HepG2 (cell line): ENCODE data around the gene ZMYND10. TPM values are rescaled to one million over a fixed set of nuclear protein-coding genes. Genes with fewer than 3 reads are reported as not detected.

ENCODE experiments used
- ADNP ChIP-seq: sonication (generic); formaldehyde crosslinking; IDR thresholded peaks from 2 replicates; pipeline ENCODE4 v1.4.0; 2020; ENCODE audit warnings: missing genetic modification reagents
- AGO2 ChIP-seq: fragments of 200-400 bp; formaldehyde crosslinking; optimal IDR thresholded peaks from 2 replicates; pipeline ENCODE3; 2017; ENCODE audit warnings: mild to moderate bottlenecking, low read depth, low read length, moderate library complexity
- CBX2 ChIP-seq, 2 experiments: fragments of 200-600 bp in 1 of 2; sonication (generic); formaldehyde crosslinking in 1 of 2; IDR thresholded peaks; 2 replicates each; pipeline versions ENCODE4 v1.7.0 to v1.8.1; 2018 to 2022; ENCODE audit warnings: low read depth in 2 of 2, low read length in 1 of 2, mild to moderate bottlenecking in 1 of 2, missing genetic modification reagents in 1 of 2
- FOXP1 ChIP-seq, 2 experiments: fragments of 450-650 bp in 1 of 2; IDR thresholded peaks; 2 replicates each; pipeline ENCODE4 v1.6.1; 2017 to 2018; ENCODE audit warnings: antibody characterized with exemption in 1 of 2
- IKZF4 ChIP-seq: sonication (generic); formaldehyde crosslinking; IDR thresholded peaks from 2 replicates; pipeline ENCODE4 v1.5.1; 2020; ENCODE audit warnings: borderline replicate concordance, mild to moderate bottlenecking, low read depth, missing genetic modification reagents; ENCODE audit errors: not compliant biosample characterization
- RFX5 ChIP-seq: IDR thresholded peaks from 2 replicates; pipeline ENCODE4 v1.6.1; 2011; ENCODE audit warnings: low read depth, low read length, improper control_type of control experiment
- RFXAP ChIP-seq: sonication (generic); formaldehyde crosslinking; IDR thresholded peaks from 2 replicates; pipeline ENCODE4 v1.4.0; 2020; ENCODE audit warnings: missing genetic modification reagents, borderline replicate concordance
- SOX6 ChIP-seq, 2 experiments: fragments of 450-650 bp in 1 of 2; sonication (generic) in 1 of 2; formaldehyde crosslinking in 1 of 2; IDR thresholded peaks; 2 replicates each; pipeline versions ENCODE4 v1.4.0 to v1.6.1; 2017 to 2020; ENCODE audit warnings: antibody characterized with exemption in 1 of 2, mild to moderate bottlenecking in 1 of 2, missing genetic modification reagents in 1 of 2
- SP5 ChIP-seq: IDR thresholded peaks from 2 replicates; pipeline ENCODE4 v1.6.1; 2016; ENCODE audit warnings: low read depth, borderline replicate concordance
- ZBTB20 ChIP-seq: sonication (generic); formaldehyde crosslinking; IDR thresholded peaks from 2 replicates; pipeline ENCODE4 v1.8.1; 2023; ENCODE audit warnings: missing genetic modification reagents, low read depth, mild to moderate bottlenecking, borderline replicate concordance
- ZKSCAN5 ChIP-seq: sonication (generic); formaldehyde crosslinking; IDR thresholded peaks from 2 replicates; pipeline ENCODE4 v1.5.1; 2020; ENCODE audit warnings: mild to moderate bottlenecking, missing genetic modification reagents
- polyA plus RNA-seq, 8 experiments: library from polyadenylated mRNA; depleted of rRNA in 3 of 8; stranded (reverse) in 7 of 8; unstranded in 1 of 8; fragments of >200 nt; fragmentation: Illumina TruSeq in 4 of 8; extraction: Trizol in 4 of 8; gene quantifications; 2 replicates each; pipeline versions ENCODE4 v1.2.1 to v1.2.3, GENCODE V29; 2011 to 2016; ENCODE audit warnings: low read depth in 4 of 8, missing spikeins in 1 of 8, mixed read lengths in 1 of 8; ENCODE audit not compliant: insufficient read depth in 1 of 8
- total RNA-seq, 5 experiments: library from RNA; depleted of rRNA; stranded (reverse); fragments of >200 nt; fragmentation: Illumina TruSeq; extraction: Trizol; gene quantifications; 2 replicates each; pipeline ENCODE4 v1.2.3, GENCODE V29; 2016; ENCODE audit warnings: low read depth in 1 of 5
- TF ChIP-seq, protein P1 (sequence below): fragments of 450-650 bp; IDR thresholded peaks from 2 replicates; pipeline ENCODE4 v1.6.1; 2016
- TF ChIP-seq, protein P2 (sequence below): sonication (generic); formaldehyde crosslinking; IDR thresholded peaks from 2 replicates; pipeline ENCODE4 v1.4.0; 2020; ENCODE audit warnings: low read depth, mild to moderate bottlenecking, missing genetic modification reagents
- TF ChIP-seq, protein P3 (sequence below): sonication (generic); formaldehyde crosslinking; IDR thresholded peaks from 2 replicates; pipeline ENCODE4 v1.8.1; 2023; ENCODE audit warnings: mild to moderate bottlenecking, missing genetic modification reagents
- TF ChIP-seq, protein P4 (sequence below): sonication (generic); formaldehyde crosslinking; IDR thresholded peaks from 2 replicates; pipeline ENCODE4 v1.5.1; 2020; ENCODE audit warnings: missing genetic modification reagents, mild to moderate bottlenecking, borderline replicate concordance
- TF ChIP-seq, protein P5 (sequence below): sonication (generic); formaldehyde crosslinking; IDR thresholded peaks from 2 replicates; pipeline ENCODE4 v1.4.0; 2020; ENCODE audit warnings: missing genetic modification reagents
- TF ChIP-seq, protein P6 (sequence below): sonication (generic); formaldehyde crosslinking; IDR thresholded peaks from 2 replicates; pipeline ENCODE4 v1.5.0; 2020; ENCODE audit warnings: mild to moderate bottlenecking, missing genetic modification reagents

Gene ZMYND10
- total and polyA plus RNA-seq, 2 of the 13 experiments (the other 11 are each of a cell fraction or from before 2014, with no cell fraction given), result 0.60 to 0.74 TPM

DNA sequence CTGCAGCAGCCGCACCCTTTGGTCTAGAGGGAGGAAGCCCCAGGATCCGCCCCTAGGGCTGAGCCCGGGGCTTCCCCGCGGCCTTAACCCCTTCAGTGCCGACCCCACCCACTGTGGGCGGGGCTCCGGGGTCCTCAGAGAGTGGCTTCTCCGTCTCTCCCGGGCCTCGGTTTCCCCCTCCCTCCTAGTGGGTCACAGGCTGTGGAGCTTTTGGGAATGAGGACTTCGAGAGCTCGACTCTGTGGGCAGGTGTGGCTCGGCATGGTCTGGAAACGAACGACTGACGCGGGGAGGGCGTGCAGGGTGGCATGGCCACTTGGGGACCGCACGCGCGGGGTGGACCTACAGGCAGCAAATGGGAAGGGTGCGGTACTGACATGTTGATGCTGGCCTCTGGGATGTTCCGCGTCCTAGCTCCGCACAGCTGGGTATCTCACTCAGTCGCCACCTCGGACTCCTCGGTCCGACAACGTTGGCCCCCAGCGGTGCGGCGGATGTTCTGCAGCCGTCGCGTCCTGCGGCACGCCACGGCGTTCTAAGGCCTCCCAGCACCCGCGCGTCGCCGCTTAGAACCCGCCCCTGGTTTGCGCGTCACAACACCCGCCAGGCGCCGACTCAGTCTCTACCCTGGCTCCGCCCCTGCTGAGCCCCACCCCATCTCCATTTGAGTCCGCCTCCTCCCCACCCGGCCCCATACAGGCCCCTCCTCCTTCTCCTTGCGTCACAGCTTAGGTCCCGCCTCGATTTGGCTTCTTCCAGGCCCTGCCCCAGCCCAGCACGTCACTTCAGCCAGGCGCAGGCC, 46.5 kb downstream of the ZMYND10 start, which contains the start of the genes HYAL3 and NAA80 (continued):
- TF ChIP-seq FOXP1 (IDR thresholded peaks at IDR 0.05) (no peak), FOXP1 (CRISPR knock-in tag; IDR thresholded peaks at IDR 0.05) (0 out of 2 replicates have a peak, but pooled peaks have one; percentile 23), RFX5 (peak; percentile 8; the same call in 1 of the 2 replicates), IKZF4 (CRISPR knock-in tag) (peak; percentile 73), ZBTB20 (0 out of 2 replicates have a peak, but pooled peaks have one; percentile 49), RFXAP (peak; percentile 65; the same call in 1 of the 2 replicates), SOX6 (IDR thresholded peaks at IDR 0.05) (no peak), SOX6 (CRISPR knock-in tag; IDR thresholded peaks at IDR 0.05) (peak; percentile 63), ZKSCAN5 (CRISPR knock-in tag) (no peak), ADNP (CRISPR knock-in tag) (no peak), AGO2 (peak; percentile 99), CBX2 (IDR thresholded peaks at IDR 0.05; ENCODE audit: low read depth, low read length) (no peak), CBX2 (CRISPR knock-in tag; IDR thresholded peaks at IDR 0.05; ENCODE audit: low read depth) (no peak), SP5 (CRISPR knock-in tag) (peak; percentile 72)
- TF ChIP-seq, protein P1, sequence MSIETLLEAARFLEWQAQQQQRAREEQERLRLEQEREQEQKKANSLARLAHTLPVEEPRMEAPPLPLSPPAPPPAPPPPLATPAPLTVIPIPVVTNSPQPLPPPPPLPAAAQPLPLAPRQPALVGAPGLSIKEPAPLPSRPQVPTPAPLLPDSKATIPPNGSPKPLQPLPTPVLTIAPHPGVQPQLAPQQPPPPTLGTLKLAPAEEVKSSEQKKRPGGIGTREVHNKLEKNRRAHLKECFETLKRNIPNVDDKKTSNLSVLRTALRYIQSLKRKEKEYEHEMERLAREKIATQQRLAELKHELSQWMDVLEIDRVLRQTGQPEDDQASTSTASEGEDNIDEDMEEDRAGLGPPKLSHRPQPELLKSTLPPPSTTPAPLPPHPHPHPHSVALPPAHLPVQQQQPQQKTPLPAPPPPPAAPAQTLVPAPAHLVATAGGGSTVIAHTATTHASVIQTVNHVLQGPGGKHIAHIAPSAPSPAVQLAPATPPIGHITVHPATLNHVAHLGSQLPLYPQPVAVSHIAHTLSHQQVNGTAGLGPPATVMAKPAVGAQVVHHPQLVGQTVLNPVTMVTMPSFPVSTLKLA, result peak; percentile 29
- TF ChIP-seq, protein P2, sequence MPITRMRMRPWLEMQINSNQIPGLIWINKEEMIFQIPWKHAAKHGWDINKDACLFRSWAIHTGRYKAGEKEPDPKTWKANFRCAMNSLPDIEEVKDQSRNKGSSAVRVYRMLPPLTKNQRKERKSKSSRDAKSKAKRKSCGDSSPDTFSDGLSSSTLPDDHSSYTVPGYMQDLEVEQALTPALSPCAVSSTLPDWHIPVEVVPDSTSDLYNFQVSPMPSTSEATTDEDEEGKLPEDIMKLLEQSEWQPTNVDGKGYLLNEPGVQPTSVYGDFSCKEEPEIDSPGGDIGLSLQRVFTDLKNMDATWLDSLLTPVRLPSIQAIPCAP (CRISPR knock-in tag), result no peak
- TF ChIP-seq, protein P3, sequence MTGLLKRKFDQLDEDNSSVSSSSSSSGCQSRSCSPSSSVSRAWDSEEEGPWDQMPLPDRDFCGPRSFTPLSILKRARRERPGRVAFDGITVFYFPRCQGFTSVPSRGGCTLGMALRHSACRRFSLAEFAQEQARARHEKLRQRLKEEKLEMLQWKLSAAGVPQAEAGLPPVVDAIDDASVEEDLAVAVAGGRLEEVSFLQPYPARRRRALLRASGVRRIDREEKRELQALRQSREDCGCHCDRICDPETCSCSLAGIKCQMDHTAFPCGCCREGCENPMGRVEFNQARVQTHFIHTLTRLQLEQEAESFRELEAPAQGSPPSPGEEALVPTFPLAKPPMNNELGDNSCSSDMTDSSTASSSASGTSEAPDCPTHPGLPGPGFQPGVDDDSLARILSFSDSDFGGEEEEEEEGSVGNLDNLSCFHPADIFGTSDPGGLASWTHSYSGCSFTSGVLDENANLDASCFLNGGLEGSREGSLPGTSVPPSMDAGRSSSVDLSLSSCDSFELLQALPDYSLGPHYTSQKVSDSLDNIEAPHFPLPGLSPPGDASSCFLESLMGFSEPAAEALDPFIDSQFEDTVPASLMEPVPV (CRISPR knock-in tag), result peak; percentile 39; the same call in 1 of the 2 replicates
- TF ChIP-seq, protein P4, sequence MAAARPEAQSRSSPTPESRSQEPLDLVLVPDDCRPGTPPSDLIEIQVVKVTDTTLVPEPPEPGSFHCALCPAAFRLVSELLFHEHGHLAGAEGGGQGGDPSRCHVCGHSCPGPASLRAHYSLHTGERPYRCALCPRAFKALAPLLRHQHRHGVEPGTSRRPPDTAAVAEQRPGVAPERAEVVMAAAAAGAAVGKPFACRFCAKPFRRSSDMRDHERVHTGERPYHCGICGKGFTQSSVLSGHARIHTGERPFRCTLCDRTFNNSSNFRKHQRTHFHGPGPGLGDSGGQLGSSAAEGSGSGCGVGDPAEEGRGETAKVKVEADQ, result no peak
- TF ChIP-seq, protein P5, sequence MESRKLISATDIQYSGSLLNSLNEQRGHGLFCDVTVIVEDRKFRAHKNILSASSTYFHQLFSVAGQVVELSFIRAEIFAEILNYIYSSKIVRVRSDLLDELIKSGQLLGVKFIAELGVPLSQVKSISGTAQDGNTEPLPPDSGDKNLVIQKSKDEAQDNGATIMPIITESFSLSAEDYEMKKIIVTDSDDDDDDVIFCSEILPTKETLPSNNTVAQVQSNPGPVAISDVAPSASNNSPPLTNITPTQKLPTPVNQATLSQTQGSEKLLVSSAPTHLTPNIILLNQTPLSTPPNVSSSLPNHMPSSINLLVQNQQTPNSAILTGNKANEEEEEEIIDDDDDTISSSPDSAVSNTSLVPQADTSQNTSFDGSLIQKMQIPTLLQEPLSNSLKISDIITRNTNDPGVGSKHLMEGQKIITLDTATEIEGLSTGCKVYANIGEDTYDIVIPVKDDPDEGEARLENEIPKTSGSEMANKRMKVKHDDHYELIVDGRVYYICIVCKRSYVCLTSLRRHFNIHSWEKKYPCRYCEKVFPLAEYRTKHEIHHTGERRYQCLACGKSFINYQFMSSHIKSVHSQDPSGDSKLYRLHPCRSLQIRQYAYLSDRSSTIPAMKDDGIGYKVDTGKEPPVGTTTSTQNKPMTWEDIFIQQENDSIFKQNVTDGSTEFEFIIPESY (CRISPR knock-in tag), result 0 out of 2 replicates have a peak, but pooled peaks have one; percentile 16
- TF ChIP-seq, protein P6, sequence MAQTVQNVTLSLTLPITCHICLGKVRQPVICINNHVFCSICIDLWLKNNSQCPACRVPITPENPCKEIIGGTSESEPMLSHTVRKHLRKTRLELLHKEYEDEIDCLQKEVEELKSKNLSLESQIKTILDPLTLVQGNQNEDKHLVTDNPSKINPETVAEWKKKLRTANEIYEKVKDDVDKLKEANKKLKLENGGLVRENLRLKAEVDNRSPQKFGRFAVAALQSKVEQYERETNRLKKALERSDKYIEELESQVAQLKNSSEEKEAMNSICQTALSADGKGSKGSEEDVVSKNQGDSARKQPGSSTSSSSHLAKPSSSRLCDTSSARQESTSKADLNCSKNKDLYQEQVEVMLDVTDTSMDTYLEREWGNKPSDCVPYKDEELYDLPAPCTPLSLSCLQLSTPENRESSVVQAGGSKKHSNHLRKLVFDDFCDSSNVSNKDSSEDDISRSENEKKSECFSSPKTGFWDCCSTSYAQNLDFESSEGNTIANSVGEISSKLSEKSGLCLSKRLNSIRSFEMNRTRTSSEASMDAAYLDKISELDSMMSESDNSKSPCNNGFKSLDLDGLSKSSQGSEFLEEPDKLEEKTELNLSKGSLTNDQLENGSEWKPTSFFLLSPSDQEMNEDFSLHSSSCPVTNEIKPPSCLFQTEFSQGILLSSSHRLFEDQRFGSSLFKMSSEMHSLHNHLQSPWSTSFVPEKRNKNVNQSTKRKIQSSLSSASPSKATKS, result no peak
